Measurements from ENCODE around the gene ING5.

ING5 gene

GRCh38 chr2:241671457-241672240, 30.2 kb upstream of the ING5 start:
- no peak overlapping the region for H3K4me3 ChIP-seq (ENCODE audit: low read depth, low read length)
- DNase-seq (ENCODE audit: low read depth): no peak

- H3K4me3 ChIP-seq (ENCODE audit: low read depth, low read length): no peak overlapping the region
- DNase-seq (ENCODE audit: low read depth): no peak
Observed at GRCh38 chr2:241672243-241673188, 29.3 kb upstream of the ING5 start.

GRCh38 chr2:241673189-241673663, 28.6 kb upstream of the ING5 start:
- no peak overlapping the region for H3K4me3 ChIP-seq (ENCODE audit: low read depth, low read length)
- no peak for DNase-seq (ENCODE audit: low read depth)

GRCh38 chr2:241673797-241674725, 27.8 kb upstream of the ING5 start:
- no peak overlapping the region for H3K4me3 ChIP-seq (ENCODE audit: low read depth, low read length)
- no peak for DNase-seq (ENCODE audit: low read depth)

- DNase-seq (ENCODE audit: low read depth): no peak
- H3K4me3 ChIP-seq (ENCODE audit: low read depth, low read length): no peak overlapping the region
Observed at GRCh38 chr2:241675885-241676284, 26.0 kb upstream of the ING5 start.

- DNase-seq (ENCODE audit: low read depth): no peak
- H3K4me3 ChIP-seq (ENCODE audit: low read depth, low read length): no peak overlapping the region
Observed at GRCh38 chr2:241676665-241677064, 25.2 kb upstream of the ING5 start.

- no peak overlapping the region for H3K4me3 ChIP-seq (ENCODE audit: low read depth, low read length)
- no peak for DNase-seq (ENCODE audit: low read depth)
Observed at GRCh38 chr2:241677392-241677791, 24.4 kb upstream of the ING5 start.

GRCh38 chr2:241678307-241678706, 23.5 kb upstream of the ING5 start:
- no peak for DNase-seq (ENCODE audit: low read depth)
- no peak overlapping the region for H3K4me3 ChIP-seq (ENCODE audit: low read depth, low read length)

GRCh38 chr2:241678784-241679540, 22.9 kb upstream of the ING5 start:
- H3K4me3 ChIP-seq (ENCODE audit: low read depth, low read length): no peak overlapping the region
- DNase-seq (ENCODE audit: low read depth): no peak

- DNase-seq (ENCODE audit: low read depth): no peak
- H3K4me3 ChIP-seq (ENCODE audit: low read depth, low read length): no peak overlapping the region
Observed at GRCh38 chr2:241680044-241680443, 21.8 kb upstream of the ING5 start.

GRCh38 chr2:241680827-241681599, 20.8 kb upstream of the ING5 start:
- DNase-seq (ENCODE audit: low read depth): peak; percentile 98
- H3K4me3 ChIP-seq (ENCODE audit: low read depth, low read length): no peak overlapping the region

GRCh38 chr2:241686324-241686649, 15.6 kb upstream of the ING5 start:
- DNase-seq (ENCODE audit: low read depth): no peak
- peak overlapping the region; percentile 98 for H3K4me3 ChIP-seq (ENCODE audit: low read depth, low read length)

- DNase-seq (ENCODE audit: low read depth): peak; percentile 81
- peak within 1 kb of the TSS; percentile 98 for H3K4me3 ChIP-seq (ENCODE audit: low read depth, low read length)
Observed at GRCh38 chr2:241686650-241687425, 15.0 kb upstream of the ING5 start, which contains the start of gene DTYMK. Gene DTYMK (minus strand): TSS chr2:241686815. CDS start chr2:241686783, 32 bp downstream.

- no peak overlapping the region for H3K4me3 ChIP-seq (ENCODE audit: low read depth, low read length)
- no peak for DNase-seq (ENCODE audit: low read depth)
Observed at GRCh38 chr2:241689306-241689705, 12.5 kb upstream of the ING5 start.

GRCh38 chr2:241690202-241690717, 11.6 kb upstream of the ING5 start:
- no peak for DNase-seq (ENCODE audit: low read depth)
- no peak overlapping the region for H3K4me3 ChIP-seq (ENCODE audit: low read depth, low read length)

- peak; percentile 64 for DNase-seq (ENCODE audit: low read depth)
- no peak overlapping the region for H3K4me3 ChIP-seq (ENCODE audit: low read depth, low read length)
Observed at GRCh38 chr2:241692448-241692847, 9.4 kb upstream of the ING5 start.

- H3K4me3 ChIP-seq (ENCODE audit: low read depth, low read length): no peak overlapping the region
- no peak for DNase-seq (ENCODE audit: low read depth)
Observed at GRCh38 chr2:241695651-241696050, 6.2 kb upstream of the ING5 start.
